HUES6 (cell line): ENCODE data around the gene MPP2.
A peak's percentile ranks its signal among the peaks of the same experiment; 100 is the strongest.

Experiments
- H3K27ac ChIP-seq: 2 replicates; pipeline ENCODE4 v1.7.0; 2013; ENCODE audit warnings: low read depth, mild to moderate bottlenecking, low read length, inconsistent platforms
- H3K27me3 ChIP-seq: 2 replicates; pipeline ENCODE4 v1.6.1; 2013; ENCODE audit warnings: low read length; ENCODE audit not compliant: control insufficient read depth, insufficient read depth
- H3K36me3 ChIP-seq: 2 replicates; pipeline ENCODE4 v1.6.1; 2013; ENCODE audit warnings: low read length; ENCODE audit not compliant: control insufficient read depth, insufficient read depth
- H3K4me1 ChIP-seq: 2 replicates; pipeline ENCODE4 v1.6.1; 2013; ENCODE audit warnings: low read length; ENCODE audit not compliant: control insufficient read depth, insufficient read depth
- H3K4me3 ChIP-seq: 2 replicates; pipeline ENCODE4 v1.5.1; 2013; ENCODE audit warnings: low read depth, low read length
- H3K9ac ChIP-seq: one replicate; pipeline ENCODE4 v1.6.1; 2013; ENCODE audit warnings: mild to moderate bottlenecking, low read length
- H3K9me3 ChIP-seq: 2 replicates; pipeline ENCODE4 v1.6.1; 2013; ENCODE audit warnings: low read depth, low read length; ENCODE audit not compliant: control insufficient read depth, insufficient read depth

MPP2 gene

DNA sequence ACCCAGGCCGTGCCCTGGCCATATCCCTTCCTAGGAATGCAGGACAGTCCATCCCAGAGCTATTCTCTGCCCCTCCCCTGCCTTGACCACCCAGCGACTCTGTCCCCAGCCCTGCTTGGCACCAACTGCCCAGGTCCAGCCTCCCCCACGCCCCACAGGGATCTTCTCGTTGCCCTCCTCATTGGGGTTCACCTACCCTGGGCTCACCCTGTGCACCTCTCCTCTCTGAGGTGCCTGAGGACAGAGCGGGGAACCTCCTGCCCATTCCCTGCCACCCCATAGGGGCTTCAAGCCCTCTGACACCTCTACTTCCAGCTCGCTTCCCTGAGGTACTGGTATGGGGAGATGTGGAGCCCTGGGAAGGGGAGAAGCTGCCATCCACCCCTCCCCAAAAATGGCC lies 6.2 kb upstream of the MPP2 start:
- Histone ChIP-seq H3K4me1 (peaks cover 12% of the 10 kb centered on the region; the same call in 1 of the 2 replicates), H3K36me3 (no peaks in the 10 kb centered on the region), H3K9ac (no peak overlapping the region), H3K27ac (no peak overlapping the region), H3K27me3 (peaks cover 30% of the 10 kb centered on the region), H3K4me3 (no peak overlapping the region), H3K9me3 (no peaks in the 10 kb centered on the region)

DNA sequence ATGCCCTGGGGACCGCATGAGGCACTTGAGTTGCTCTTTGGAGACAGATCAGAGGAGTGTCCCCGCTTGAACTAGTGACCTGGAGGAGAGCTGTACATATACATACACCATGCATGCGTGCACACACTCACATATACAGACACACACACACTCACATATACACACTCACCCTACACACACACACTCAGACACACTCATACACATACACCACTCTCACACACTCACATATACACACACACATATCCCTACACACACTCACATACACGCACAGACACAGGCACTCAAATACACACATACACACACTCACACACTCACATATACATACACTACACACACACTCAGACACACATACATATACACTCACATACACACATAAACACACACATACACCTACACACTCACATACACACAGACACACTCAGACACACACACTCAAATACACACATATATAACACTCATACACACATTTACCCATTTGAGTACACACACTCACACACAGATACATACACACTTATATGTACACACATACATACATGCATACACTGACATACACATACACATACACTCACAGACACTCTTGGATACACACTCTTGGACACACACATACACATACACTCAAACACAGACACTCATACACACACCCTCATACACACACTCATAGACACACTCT lies 5.4 kb upstream of the MPP2 start:
- H3K27me3 ChIP-seq = peaks cover 34% of the 10 kb centered on the region

DNA sequence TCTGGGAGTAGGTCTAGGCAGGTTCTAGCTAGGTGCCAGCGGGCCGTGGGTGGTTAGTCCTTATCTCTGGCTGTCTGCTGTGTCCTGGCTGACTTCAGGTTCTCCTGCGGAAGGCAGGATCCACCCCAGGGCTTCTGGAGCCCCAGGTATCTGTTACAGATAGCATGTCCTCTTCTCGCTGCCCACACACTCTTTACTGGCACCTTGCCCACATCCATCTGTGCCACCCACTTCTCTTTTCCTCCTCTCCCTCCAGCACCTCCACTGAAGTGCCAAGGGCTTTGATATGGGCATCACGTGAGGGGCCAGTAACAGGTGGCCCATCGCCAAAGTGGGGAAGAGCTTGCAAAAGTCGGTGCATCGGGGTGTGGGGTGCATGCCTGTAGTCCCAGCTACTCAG lies 4.6 kb upstream of the MPP2 start:
- no peaks in the 10 kb centered on the region for H3K36me3 ChIP-seq
- no peak overlapping the region for H3K27ac ChIP-seq
- no peak overlapping the region for H3K4me3 ChIP-seq
- H3K9me3 ChIP-seq = no peaks in the 10 kb centered on the region
- H3K27me3 ChIP-seq = peaks cover 27% of the 10 kb centered on the region
- H3K4me1 ChIP-seq = peaks cover 5% of the 10 kb centered on the region; the same call in 1 of the 2 replicates
- no peak overlapping the region for H3K9ac ChIP-seq

More for the DNA sequence above, 5.4 kb upstream of the MPP2 start:
- Histone ChIP-seq H3K9me3 (no peaks in the 10 kb centered on the region), H3K36me3 (no peaks in the 10 kb centered on the region), H3K4me1 (peaks cover 12% of the 10 kb centered on the region; the same call in 1 of the 2 replicates), H3K4me3 (no peak overlapping the region), H3K27ac (no peak overlapping the region), H3K9ac (no peak overlapping the region)

DNA sequence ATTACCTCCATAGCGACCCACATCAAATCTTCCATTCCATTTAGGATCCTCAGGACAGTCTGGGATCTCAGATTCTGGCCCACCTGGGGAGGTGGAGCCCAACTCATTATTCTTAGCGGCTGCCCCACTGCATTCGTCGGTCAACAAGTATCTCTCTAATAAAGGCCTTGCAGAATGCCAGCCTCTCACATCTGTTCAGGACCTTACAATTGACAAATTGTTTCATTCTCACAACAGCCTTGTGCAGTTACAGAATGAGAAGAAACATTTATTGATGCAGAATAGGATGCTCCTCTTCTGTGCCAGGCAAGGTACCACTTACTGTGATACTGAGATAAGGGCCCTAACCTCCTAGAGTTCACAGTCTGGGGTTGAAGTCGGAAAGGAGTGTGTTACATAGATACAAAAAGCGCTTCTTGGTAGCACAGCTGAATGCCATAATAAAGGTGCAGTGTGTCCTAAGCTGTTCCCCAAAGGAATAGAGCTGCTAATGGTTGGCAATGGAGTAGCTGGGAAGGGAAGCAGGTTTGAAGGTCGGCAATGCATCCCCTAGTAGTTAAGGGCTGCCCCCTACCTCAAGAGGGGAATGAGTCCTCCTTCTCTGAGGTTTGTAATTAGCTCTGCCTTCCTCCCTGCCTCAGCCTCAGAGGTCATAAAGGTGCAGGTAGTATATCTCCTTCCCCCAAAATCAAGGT lies 2.3 kb upstream of the MPP2 start:
- H3K36me3 ChIP-seq = no peaks in the 10 kb centered on the region
- peaks cover 38% of the 10 kb centered on the region for H3K27me3 ChIP-seq
- peaks cover 15% of the 10 kb centered on the region for H3K4me1 ChIP-seq
- no peak overlapping the region for H3K4me3 ChIP-seq
- no peaks in the 10 kb centered on the region for H3K9me3 ChIP-seq
- H3K9ac ChIP-seq = no peak overlapping the region
- no peak overlapping the region for H3K27ac ChIP-seq

DNA sequence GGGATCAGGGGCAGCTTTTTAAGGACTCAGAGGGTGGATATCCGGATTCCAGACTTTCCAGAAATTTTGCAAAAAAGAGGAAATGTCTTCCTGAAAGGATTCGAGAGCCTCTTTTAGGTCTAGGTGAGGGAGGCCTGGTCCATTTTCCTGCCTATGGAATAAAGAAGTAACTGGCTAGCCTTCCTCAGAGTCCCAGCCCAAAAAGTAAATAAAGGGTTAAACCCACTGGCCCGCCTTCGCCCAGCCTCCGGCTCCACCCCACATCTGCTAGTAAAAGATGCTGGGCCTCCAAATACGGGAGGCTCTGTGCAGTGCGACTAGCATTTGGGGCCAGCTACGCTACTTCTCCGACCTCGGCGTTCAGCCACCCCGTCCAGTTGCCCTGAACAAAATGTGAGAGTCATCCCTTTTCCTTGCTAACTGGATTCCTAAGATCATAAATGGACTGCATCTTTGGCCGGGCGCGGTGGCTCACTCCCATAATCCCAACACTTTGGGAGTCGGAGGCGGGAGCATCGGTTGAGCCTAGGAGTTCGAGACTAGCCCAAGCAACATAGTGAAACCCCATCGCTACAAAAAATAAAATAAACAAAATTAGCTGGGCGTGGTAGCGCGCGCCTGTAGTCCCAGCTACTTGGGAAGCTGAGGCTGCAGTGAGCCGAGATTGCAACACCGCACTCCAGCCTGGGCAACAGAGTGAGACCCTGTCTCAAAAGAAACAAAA lies 824 bp upstream of the MPP2 start:
- Histone ChIP-seq H3K27me3 (peaks cover 51% of the 10 kb centered on the region), H3K4me1 (peaks cover 18% of the 10 kb centered on the region), H3K9me3 (no peaks in the 10 kb centered on the region), H3K4me3 (peak overlapping the region; percentile 75), H3K27ac (no peak overlapping the region), H3K9ac (no peak overlapping the region), H3K36me3 (no peaks in the 10 kb centered on the region)

DNA sequence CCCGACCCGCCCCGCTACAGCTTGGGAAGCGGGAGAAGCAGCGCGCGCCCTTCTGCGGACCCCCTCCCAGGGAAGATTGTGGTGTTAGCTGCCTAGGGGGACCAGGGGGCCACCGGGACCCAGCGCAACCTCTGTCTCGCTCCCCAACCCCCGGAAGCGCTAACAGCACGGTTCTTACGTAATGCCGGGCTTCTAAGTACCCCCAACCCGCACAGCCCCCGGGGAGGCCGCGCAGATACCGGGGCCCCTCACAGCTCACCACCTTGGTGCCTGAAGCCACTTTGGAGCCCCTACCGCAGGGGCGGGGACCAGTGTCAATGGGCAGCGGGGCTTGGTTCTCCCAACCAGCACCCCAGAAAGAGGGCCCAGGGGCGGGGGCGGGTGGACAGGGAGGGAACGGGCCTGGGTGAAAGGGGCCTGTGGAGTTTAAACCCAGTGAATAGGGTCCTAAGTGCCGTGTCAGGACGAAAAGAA lies 348 bp downstream of the MPP2 start:
- H3K9me3 ChIP-seq = no peaks in the 10 kb centered on the region
- H3K4me3 ChIP-seq = peak overlapping the region; percentile 75
- no peaks in the 10 kb centered on the region for H3K36me3 ChIP-seq
- H3K9ac ChIP-seq = no peak overlapping the region
- H3K27me3 ChIP-seq = peaks cover 53% of the 10 kb centered on the region
- no peak overlapping the region for H3K27ac ChIP-seq
- H3K4me1 ChIP-seq = peaks cover 18% of the 10 kb centered on the region

DNA sequence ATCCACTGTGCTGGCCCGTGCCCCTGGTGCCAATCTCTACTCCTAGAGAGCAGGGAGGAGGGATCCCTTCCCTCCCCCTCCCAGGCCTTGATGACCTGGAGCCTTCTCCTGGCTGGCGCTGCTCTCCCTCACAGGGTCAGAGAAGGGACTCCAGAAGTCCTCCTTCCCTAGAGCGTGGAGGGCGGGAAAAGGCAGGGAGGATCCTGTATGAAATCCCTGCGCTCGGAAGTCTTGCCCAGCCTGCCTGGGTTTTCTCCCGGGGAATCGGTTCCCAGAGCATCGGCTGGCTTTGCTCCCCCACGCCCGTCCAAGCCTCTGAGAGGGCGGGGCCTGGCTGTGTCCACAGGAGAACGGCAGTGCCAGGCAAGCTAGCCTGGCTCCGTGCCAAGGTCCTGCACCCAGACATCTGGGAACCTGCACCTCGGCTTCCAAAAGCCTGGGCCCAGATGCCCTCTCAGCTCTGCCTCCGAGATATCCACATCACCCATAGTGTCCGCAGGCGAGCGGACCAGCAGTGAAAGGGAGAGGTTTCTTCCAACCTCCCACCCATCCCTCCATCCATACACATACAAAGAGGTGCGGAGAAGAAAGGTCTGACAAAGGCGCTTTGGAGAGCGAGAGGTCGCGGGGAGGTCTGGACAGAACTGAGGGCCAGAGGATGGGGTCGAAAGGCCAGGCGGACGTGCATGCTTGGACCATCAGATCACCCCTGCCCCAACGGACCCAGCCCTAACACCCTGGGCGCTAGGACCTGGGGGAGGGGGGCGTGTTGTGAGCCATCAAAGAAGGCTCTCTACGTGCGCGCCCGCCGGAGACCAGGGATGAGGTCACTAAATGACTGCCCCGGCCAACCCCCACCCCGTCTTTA lies 1.1 kb downstream of the MPP2 start:
- Histone ChIP-seq H3K36me3 (no peaks in the 10 kb centered on the region), H3K9me3 (no peaks in the 10 kb centered on the region), H3K9ac (peak overlapping the region; percentile 22), H3K4me1 (peaks cover 26% of the 10 kb centered on the region), H3K27ac (no peak overlapping the region), H3K4me3 (peak overlapping the region; percentile 75), H3K27me3 (peaks cover 55% of the 10 kb centered on the region)

DNA sequence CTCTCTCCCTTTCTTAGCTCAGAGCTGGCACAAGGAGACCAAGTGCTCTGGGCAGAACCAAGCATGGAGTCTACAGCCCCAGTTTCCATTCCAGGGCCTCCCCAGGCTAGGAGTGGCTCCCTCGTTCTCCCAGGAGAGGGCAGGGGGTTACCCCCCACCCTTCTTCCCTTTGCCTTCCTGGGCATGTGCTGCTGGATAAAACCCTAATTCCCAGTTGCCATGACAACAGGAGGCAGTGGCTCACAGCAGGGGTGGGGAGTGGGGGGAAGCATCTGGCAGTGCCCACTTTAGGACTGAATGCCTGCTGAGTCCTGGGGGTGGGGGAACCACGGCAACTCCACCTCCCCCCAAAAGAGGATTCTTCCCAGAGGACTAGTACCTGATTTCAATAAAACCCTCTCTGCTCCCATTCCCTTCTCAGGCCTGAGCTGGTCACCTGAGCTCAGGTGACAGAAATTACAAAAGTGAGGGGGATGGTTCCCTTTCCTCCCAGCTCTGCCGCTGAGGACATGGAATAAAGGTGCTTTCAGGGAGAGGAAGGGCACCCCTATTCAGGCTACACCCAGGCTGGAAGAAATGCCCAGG lies 1.8 kb downstream of the MPP2 start:
- H3K9ac ChIP-seq = no peak overlapping the region

DNA sequence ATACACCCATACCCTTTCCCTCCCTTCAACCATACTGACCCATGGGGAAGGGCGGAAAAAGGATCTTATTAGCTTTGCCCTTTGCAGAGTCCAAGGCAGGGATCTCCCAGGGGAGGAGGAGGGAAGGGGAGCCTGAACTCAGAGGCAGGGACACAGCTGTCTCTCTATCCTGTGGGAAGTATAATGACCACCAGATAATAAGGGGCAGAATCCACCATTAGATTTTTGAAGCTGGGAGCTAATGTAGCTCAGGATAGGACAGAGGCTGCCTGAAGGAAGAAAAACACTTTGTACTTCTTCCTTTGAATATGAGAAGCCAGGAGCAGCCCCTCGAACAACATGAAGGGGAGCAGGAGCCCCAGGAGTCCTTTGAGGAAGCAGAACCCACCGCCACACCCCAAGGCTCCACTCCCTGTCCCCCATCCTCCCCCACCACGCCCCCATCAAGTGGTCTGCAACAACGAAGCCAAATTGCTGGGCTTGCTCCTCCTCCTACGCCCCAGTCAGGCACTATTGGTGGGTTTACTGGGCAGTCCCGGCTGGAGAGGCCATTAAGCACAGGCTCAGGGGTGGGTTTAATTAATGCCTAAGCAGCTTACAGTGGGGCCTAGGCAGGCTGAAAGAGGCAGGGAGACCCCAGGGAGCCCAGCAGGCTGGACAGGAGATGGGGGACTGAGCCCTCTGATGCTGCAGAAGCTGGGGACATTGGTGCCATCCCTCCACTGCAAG lies 5.3 kb downstream of the MPP2 start:
- H3K9ac ChIP-seq = no peak overlapping the region
- no peaks in the 10 kb centered on the region for H3K9me3 ChIP-seq
- H3K27me3 ChIP-seq = peaks cover 44% of the 10 kb centered on the region
- H3K36me3 ChIP-seq = peaks cover 6% of the 10 kb centered on the region; the same call in 1 of the 2 replicates
- peaks cover 43% of the 10 kb centered on the region for H3K4me1 ChIP-seq
- H3K27ac ChIP-seq = no peak overlapping the region
- H3K4me3 ChIP-seq = no peak overlapping the region

More for the DNA sequence above, 1.8 kb downstream of the MPP2 start:
- peaks cover 32% of the 10 kb centered on the region for H3K4me1 ChIP-seq
- no peaks in the 10 kb centered on the region for H3K36me3 ChIP-seq
- peaks cover 61% of the 10 kb centered on the region for H3K27me3 ChIP-seq
- H3K9me3 ChIP-seq = no peaks in the 10 kb centered on the region
- H3K4me3 ChIP-seq = peak overlapping the region; percentile 75
- no peak overlapping the region for H3K27ac ChIP-seq
